ENCODE measurements around the gene DHX40.
A peak's percentile ranks its signal among the peaks of the same experiment; 100 is the strongest.

The DHX40 gene

GRCh38 chr17:59633658-59634359, 68.4 kb downstream of the DHX40 start:
- DNase-seq, result no peak

DNA sequence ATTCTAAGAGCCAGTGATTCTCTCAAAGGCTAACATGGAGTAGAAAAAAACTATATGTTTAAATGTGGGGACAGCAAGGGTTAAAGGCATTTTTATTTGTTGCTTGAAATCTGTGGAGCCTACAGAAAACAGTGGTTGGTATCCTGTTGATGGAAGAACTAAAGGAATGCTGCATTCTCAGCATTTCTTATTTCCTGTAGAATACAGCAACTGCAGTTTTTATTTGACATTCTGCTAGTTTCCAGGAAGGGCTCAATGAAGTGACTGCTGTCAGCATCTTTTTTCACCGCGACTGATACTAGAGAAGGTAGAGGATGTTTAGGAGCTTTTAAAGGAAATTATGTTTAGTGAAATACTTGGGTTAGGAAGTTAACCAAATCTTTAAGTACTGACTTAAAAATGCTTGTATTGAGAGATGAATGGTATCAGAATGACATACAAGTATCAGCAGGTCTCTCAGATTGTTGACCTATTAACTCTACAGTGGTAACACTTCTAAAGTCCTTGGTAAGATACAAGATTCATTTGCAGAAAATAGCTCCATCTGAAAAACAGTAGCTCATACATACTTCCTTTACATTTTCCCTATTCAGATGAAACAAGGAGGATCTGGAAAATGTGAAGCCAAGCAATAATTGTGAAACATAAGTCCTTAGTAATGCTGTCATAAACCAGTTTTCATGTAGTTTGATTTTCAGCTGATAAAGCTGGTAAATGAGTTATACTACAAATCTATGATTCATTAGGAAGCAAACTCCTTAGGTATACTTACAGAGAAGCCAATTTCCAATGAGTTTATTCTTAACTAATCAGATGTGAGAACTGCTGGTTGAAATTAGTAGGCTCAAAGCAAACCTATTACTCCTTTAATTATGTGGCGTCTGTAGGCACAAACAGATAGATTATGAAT, 69.5 kb downstream of the DHX40 start:
- no peak for DNase-seq

DNA sequence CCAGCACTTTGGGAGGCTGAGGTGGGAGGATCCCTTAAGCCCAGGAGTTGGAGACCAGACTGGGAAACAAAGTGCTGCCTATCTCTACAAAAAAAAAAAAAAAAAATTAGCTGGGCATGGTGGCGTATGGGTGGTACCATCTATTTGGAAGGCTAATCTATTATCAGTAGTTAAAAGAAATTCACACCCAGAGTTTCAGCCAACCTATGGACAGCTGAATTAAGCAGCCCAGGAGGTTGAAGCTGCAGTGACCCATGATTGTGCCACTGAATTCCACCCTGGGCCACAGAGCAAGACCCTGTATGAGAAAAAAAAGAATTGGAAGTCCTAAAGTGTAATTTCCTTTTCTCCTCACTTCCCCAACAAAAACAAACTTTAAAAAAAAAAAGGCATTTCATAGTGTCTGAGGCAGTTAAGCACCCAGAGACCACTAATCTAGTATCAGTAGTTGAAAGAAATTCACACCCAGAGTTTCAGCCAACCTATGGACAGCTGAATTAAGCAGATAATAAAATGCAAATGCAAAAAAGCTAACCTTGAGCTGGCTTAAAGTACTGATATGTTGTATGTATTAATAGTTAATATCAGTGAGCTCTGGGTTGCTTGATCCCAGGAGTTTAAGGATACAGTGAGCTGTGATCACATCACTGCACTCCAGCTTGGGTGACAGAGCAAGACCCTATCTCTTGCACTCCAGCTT, 72.4 kb downstream of the DHX40 start:
- no peak for DNase-seq

GRCh38 chr17:59638553-59638952, 73.1 kb downstream of the DHX40 start:
- no peak for DNase-seq

DNA sequence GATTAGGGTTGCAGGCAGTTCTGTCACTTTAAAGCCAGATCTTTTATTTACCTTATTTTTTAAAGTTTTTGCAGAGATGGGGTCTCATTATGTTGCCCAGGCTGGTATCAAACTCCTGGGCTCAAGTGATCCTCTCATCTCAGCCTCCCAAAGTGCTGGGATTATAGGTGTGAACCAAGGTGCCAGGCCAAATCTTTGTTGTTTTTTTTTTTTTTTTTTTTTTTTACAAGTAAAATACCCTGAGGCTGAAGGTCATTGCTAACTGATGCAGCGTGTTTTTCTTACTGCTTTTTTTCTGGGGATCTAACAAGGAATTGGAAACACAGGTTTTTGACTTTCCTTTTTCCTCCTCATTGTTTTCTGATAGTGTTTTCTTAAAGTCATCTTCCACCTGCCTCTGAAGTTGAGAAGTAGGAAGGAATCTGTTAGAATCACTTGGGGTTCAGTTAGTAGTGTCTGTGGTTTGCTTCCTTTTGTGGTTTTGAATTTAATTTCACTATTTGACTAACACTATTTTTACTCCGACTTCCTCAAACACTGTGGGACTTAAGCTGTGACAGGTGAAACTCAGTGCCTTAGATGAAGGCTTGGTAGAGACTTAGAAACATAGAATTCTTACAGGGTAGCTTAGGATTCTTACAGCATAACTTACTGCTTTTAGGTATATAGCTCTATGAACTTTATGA, 76.5 kb downstream of the DHX40 start:
- DNase-seq, result no peak

GRCh38 chr17:59642565-59642964, 77.2 kb downstream of the DHX40 start:
- no peak for DNase-seq

DNA sequence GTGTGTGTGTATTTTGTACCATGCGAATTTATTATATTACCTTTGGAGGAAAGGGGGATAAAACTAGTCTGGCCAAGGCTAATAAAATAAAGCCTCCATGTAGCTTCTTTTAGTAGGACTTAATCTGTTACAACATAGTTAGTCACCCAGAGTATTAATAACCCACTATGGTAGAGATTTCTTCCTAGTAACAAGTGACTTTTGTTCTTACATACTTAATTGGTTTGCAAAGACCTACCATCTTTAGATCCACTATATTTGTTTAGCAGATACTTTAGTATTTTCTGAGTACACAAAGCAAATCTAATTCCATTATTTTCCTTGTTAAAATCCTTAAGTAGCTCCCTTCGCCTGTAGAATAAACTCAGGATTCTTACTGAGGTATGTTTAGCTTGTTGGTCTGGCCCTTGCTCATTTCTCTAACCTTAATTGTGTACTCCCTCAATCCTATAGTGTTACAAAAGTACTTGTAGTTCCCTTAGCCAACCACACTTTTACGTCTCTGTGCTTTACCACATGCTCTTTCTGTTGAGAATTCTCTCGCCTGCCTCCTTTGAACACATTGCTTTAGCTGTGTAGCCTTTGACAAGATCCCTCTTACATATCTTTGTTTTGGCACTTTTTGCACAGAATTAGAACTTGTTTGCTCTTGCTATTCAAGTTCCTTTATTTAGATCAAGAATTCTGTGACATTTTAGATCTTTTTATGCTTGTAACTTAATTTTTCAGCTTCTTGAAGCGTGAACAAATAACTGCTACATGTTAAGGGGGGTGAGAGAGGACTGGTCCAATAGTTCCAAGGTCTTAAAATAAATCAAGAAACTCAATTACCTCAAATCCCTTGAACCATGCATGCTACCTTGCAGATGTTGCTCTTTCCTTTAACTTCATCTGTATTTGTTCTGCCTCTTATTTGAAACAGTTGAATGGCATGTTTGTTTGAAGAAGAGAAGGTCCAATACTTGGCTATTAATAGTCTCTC, 78.0 kb downstream of the DHX40 start:
- DNase-seq, result no peak

GRCh38 chr17:59647288-59647687, 81.9 kb downstream of the DHX40 start:
- DNase-seq, result no peak

DNA sequence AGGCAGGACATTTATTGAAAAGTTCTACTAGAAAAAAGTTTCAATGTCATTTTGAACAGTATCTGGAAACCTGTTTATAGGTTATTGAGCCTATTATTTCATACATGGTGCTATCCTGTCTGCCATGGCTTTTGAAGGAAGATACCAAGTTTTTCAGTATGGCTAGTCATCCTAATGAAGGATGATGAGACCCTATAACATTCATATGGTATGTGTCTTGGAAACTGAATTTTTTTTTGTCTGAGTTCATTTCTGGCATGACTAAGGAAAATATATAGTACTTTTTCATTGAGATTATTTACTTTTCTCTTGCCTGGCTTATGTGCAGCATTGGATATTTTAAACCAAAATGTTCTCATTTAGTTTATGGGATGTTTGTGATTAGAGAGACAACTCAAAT, 84.5 kb downstream of the DHX40 start:
- no peak for DNase-seq

DNA sequence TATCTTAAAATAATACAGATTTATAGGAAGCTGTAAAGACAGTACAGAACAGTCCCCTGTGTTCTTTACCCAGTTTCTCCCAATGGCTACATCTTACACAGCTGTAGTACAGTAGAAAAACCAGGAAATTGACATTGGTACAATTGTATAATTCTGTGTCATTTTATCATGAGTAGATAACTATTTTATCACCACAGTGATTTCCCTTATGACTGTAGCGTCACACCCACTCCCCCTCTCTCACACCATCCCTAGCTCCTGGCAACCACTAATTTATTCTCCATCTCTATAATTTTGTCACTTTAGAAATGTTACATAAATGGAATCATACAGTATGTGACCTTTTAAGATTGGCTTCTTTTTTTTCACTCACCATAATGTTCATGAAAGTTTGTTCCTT, 85.2 kb downstream of the DHX40 start:
- no peak for DNase-seq

DNA sequence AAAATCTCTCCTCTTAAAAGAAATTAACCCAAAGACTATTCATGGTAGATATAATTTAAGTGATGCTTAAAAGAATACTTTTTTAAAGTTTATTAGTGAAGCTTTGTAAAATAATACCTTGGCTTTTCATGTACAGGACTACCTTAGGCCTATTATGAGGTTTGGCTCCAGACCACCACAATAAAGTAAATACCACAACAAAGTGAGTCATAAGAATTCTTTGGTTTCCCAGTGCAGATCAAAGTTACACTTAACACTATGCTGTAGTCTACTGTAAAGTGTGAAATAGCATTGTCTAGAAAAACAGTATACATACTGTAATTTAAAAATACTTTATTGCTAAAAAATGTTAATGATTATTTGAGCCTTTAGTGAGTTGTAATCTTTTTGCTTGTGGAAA, 85.9 kb downstream of the DHX40 start:
- DNase-seq, result no peak

- DNase-seq, result no peak
These were observed 86.7 kb downstream of the DHX40 start for GRCh38 chr17:59652119-59652518.

DNA sequence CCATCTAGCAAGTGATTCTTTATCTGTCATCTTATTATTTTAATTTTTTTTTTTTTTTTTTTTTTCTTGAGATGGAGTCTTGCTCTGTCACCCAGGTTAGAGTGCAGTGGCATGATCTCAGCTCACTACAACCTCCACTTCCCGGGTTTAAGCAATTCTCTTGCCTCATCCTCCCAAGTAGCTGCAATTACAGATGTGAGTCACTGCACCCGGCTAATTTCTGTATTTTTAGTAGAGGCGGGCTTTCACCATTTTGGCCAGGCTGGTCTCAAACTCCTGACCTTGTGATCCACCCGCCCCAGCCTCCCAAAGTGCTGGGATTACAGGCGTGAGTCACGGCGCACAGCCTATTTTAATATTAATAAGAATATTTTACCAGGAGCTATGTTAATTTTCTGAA, 91.2 kb downstream of the DHX40 start:
- DNase-seq, result peak; percentile 52
